HG03469 (cell line): ENCODE results near the gene CD79A.
"Not testable (repeated sequence)": the region's sequence is repeated elsewhere in the genome, so short reads cannot be mapped to it uniquely, and the experiment has no call there.

Experiments
- ATAC-seq: cut with Tn5 transposase; IDR thresholded peaks from one replicate; pipeline ENCODE4 v1.9.1; 2021; ENCODE audit warnings: mild to moderate bottlenecking, moderate library complexity, moderate number of reproducible peaks; ENCODE audit not compliant: unreplicated experiment

The CD79A gene

GRCh38 chr19:41904118-41904870 lies 27.2 kb downstream of the CD79A start:
- no peak for ATAC-seq

DNA sequence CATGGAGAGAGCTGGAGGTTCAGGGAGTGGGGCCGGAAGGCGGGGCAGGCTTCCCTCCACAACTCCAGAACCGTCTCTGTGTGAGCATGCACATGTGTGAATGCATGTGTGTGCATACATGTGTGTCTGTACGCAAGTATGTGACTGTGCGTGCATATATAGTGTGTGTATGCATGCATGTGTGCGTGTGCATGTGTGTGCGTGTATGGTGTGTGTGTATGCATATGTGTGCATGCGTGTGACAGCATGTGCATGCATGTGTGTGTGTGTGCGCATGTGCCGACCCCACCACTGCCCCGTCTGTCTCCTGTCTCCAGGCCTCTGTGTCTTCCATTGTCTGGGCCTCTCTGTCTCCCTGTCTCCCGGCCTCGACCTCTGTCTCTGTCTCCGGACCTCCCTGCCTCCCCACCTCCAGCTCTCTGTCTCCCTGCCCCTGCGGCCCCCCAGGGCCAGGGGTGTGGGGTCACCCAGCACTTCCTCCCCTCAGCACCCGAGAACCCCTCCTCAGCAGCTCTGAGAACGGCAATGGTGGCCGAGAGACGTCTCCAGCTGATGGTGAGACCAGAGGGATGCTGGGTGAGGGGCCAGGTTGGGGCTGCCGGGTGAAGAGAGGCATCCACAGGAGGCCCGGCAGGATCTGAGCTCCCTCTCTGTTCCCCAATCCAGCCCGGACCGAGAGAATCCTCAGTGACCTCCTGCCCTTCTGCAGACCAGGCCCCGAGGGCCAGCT lies 28.4 kb downstream of the CD79A start:
- ATAC-seq = no peak

- no peak for ATAC-seq
These were observed 29.2 kb downstream of the CD79A start for GRCh38 chr19:41906271-41906670.

- ATAC-seq = no peak
These were observed 30.0 kb downstream of the CD79A start for GRCh38 chr19:41906916-41907680.

DNA sequence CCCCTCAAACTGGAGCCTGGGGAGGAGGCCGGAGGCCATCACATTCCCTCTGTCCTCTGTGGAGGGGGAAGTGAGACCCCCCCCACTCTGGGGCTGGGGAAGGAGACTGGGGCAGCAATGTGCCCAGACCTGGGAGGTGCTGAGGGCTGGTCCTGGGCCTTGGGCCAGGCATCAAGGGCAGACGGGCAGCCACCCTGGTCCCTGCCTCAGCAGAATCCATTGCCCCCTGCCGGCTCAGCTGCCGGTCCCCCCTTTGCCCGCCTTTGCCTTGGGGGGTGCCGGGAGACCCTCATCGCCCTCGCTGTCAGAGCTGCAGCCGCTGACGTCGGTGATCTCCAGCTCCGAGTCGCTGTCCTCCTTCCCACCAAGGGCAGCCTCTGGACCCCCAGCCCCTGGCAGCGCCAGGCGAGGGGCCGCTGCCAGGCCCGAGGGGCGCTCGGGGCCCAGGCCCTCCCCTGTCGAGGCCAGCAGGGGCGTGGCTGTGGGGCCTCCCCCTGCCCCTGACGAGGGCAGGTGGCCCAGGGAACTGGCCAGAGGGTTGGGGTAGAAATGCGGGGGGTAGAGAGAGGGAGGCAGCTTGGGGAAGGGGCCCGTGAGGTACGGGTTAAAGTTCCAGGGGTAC lies 31.0 kb downstream of the CD79A start:
- ATAC-seq = no peak

DNA sequence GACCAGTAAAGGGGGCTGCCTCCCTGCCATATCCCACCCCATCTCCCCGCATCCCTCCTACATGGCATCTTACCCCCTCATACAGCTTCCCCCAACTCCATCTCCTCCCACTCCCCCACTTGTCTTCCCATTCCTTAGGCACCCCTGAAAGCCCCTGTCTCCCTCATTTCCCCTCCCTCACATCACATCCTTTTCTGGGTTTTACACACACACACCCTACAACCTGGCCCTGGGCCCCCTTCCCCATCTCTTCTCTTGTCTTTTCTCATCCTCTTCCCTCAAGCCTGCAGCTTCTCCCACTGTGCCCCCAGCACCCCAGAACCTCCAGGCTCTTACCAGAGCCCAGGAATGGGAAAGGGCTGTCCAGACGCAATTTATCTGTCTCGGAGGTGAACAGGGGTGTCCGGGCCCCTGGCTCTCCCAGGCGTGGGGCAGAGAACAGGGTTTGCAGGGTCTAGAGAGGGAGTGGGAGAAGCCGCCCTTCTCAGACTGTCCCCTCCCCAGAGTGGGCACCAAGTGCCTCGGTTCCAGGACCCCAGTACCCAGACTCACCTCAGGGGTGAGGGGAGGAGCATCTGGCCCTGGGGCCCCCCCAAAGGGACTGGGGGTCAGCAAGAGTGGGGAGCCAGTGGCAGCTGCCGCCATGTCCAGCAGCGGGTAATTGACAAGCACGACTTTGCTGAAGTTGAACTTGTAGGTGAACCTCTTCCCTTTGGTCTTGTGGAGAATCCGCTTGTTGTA lies 31.8 kb downstream of the CD79A start:
- no peak for ATAC-seq

DNA sequence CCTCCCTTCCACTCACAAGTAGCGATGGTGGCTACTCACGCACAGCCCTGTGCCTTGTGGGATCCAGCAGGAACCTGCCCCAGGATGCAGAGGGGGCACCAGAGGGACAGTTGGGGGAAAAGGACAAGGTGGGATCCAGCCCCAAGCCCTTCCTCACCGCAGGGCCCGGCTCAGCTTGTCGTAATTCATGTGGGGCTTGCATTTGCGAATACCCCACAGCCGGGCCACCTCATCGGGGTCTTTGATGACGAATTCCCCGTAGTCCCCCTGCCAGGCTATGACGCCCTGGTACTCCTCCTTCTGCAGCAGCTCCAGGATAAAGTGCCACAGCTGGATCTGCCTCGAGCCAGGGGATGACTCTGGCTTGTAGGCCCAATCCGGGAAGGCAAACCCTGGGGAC lies 32.6 kb downstream of the CD79A start:
- ATAC-seq = no peak

GRCh38 chr19:41910240-41910991 lies 33.3 kb downstream of the CD79A start:
- no peak for ATAC-seq

GRCh38 chr19:41910992-41911888 lies 34.2 kb downstream of the CD79A start:
- no peak for ATAC-seq

DNA sequence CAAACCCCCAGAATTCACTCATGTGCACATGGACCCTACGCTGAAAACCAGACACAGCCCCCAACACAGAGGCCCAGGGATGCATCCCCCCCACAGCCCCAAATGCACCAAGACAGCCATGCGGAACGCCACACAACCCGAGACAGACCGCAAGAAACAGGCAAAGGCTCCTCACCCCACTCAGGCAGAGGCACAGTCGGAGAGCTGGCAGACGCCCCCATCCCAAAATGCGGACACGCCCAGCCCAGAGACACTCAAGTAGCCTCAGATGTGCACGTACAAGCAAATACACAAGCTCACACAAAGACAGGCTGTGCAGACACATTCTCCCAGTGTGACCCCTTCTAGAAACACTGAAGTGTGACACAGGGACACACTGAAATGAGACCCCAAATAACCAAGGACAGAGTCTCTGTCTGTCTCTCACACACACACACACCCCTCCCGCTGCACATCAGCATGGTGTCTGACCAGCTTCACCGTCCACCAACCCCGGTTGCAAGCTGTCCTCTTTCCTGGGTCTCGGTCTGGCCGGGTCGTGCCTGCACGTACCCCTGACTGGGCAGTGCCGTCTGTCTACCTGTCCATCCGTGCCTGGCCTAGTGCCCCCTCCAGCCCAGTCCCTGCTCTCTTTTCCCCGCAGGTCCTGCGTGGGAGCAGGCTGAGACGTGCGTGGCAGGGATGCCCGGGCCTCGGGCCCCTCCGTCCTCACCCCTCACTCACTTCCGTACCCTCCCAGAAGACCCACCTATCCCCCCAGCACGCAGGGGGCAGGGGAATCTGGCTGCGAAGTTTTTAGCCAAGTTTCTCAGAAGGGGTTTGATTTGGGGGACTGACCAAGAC lies 35.0 kb downstream of the CD79A start:
- no peak for ATAC-seq

- ATAC-seq = no peak
These were observed 35.9 kb downstream of the CD79A start for GRCh38 chr19:41912899-41913537.

DNA sequence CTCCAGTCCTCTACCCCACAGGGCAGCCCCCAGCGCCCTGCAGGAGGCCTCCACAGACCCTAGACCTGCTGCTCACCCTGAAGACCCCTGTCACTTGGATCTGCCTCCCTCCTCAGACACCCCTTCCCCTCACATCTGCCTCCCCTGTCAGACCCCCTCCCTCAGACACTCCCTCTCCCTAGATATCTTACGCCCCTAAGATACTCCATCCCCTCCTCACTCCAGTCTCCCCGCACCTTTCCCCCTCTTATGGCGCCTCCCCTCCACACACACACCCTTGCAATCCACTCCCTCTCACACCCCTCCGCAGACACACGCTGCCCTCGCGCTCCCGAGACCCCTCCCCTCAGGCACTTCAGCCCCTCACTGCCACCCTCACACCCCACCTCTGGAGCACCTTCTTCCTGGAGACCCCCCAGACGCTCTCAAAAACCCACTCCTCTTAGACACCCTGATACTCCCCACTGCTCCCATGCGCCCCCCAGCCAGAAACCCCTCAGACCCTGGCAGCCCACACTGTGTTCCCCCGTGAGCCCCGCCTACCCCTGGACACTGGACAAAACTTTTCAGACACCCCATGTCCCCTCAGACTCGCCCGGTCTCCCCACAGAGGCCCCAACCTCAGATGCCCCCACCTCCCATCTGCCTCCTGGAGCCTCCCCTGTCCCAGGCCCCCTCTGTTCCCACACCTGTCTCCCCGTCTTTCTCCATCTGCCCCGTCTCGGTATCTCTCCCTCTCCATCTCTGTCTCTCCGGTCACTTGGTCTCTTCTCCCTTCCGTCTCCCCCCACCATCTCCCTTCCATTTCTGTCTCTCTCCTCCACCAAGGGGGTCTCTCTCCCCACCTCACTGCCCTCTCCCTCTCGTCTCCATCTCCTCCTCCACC lies 36.7 kb downstream of the CD79A start:
- ATAC-seq = no peak

DNA sequence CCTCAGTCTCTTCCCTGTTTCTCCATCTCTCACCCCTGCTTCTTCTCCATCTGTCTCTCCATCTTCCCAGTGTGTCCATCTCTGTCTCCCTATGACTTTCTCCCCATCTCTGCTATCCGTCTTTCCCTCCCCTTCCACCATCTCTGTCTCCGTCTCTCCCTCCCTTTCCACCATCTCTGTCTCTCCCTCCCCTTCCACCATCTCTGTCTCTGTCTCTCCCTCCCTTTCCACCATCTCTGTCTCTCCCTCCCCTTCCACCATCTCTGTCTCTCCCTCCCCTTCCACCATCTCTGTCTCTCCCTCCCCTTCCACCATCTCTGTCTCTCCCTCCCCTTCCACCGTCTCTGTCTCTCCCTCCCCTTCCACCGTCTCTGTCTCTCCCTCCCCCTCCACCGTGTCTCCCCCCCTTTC lies 37.4 kb downstream of the CD79A start:
- not testable (repeated sequence) for ATAC-seq

DNA sequence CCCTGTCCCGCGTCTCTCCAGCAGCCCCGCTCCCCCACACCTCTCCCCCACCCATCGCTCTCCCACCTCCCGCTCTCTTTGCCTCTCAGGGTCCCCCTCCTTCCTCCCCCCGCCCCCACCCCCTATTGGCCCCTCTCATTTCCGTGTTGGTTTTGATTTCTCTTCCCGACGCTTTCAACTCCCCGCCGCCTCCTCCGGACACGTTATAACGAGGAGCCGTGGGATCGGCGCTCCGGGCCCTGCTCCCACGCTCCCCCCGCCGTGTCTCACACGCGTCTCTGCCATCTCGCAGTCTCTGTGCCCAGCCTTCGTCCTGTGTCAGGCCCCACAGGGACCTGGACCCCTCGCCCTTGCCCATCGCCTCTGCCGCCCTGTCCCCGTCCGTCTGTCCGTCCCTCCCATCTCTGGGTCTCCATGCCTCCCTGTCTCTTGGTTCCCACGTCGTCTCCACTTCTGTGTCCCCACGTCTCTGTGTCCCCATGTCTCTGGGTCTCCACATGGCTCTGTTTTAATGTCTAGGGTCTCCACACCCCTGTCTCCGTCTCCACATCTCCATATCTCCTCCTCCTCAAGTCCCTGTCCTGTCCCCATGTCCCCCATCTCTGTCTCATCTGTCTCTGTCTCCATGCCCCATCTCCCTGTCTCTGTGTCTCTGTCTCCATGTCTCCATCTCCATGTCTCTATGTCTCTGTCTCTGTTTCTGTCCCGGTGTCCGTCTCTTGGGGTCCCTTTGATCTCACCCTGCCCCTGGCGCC lies 38.1 kb downstream of the CD79A start:
- no peak for ATAC-seq

- no peak for ATAC-seq
These were observed 38.8 kb downstream of the CD79A start for GRCh38 chr19:41915776-41916414.
